ENCODE measurements around the gene TPBG. TPM values are rescaled to one million over a fixed set of nuclear protein-coding genes. Genes with fewer than 3 reads are reported as not detected.

TPBG gene, protein sequence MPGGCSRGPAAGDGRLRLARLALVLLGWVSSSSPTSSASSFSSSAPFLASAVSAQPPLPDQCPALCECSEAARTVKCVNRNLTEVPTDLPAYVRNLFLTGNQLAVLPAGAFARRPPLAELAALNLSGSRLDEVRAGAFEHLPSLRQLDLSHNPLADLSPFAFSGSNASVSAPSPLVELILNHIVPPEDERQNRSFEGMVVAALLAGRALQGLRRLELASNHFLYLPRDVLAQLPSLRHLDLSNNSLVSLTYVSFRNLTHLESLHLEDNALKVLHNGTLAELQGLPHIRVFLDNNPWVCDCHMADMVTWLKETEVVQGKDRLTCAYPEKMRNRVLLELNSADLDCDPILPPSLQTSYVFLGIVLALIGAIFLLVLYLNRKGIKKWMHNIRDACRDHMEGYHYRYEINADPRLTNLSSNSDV
- 24.7 and 33.2 TPM in 2 replicates for total RNA-seq (2014; rRNA removed; shearing (Covaris generic))

DNA sequence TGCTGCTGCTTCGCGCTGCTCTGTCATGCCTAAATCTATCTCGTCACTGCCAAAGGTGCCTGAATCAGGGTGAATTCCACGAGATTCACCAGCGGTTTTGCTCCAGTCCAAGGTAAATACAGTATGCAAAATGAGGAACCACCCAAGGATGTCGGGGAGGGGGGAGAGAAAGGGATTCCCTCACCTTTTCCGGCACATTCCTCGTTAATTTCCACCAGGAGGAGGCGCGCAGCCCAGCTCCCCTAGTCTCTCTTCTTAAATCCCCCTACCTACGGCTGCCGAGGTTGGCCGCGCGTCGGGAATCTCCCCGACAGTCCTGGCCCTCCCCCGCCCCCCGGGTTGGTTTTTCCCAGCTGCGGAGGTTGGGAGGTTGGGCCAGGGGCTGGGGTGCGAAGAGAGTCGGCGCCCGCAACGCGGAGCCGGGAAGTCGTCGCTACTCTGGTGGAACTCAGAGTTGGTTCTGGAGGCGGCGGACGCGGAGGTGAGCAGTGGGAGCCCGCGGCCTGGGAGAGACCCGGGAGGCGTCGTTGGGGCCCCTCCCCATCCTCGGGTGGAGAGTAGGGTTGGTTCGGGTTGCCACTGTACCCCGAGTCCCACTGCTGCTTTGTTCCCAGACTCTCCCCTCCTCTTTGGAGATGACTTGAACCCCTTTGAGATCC is at the start of gene TPBG:
Gene TPBG, plus strand, starts transcription at position 390 of the 659 bp plus-strand sequence. CDS start 1,145 bp downstream, outside the sequence.
- peak; percentile 83 for DNase-seq (ENCODE audit: low read depth)

DNA sequence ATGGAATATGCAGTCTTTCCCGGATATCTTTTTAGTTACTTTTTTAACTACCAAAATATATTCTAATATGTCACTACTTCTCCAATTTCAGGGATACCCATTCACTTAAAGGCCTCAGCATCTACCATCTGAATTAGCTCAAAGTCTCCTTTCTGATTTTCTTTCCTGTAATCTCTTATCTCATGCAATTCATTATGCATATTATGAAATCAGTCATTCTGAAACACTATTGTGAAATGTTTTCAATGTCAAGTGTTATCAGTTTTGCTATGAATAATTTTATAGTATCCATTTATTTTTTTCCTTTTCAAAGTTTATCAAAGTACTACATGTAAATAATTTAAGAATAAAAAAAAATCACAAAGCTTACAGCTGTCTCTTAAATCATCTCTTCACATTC is 41.2 kb upstream of the TPBG start:
- no peak for DNase-seq (ENCODE audit: low read depth)

DNA sequence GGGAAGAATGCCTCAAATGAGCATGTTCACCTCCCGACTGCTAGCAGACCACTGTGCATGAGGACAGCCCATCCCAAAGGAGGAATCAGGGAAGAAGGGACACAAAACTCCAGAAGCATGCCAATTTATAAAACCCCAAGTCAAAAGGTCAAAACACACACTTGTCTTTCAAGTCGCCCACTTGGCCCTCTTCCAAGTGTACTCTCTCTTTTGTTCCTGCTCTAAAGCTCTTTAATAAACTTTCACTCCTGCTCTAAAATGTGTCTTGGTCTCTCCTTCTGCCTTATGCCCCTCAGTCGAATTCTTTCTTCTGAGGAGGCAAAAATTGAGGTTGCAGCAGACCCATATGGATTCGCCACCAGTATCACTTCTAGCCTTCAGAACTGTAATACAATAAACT is 33.9 kb upstream of the TPBG start:
- DNase-seq (ENCODE audit: low read depth): no peak

DNA sequence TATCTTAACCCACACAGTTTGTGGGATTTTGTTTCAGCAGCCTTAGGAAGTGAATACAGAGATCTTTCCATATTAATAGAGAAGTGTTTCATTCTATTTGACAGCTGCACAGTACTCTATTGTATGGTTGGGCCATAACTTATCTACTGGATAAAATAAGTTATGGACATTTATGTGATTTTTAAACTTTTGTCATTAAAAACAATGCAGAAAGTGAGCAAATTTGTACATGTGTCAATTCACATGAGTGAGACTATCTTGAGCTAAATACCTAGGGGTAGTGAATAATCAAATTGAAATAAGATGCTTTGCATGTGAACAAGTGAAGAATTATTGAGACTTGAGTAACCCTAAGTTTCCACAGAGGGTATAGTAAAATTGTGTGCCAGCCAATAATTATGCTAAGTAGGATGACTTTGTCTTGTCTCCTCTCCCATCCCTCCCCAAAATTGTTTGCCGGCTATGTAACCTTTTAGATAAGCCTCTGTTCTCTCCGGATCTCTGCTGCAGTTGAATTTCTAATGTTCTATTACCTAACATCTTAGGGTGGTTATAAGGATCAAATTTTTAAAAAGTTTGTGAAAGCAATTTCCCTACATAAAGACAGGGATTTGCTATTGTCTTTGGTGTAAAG is 33.3 kb upstream of the TPBG start:
- no peak for DNase-seq (ENCODE audit: low read depth)

DNA sequence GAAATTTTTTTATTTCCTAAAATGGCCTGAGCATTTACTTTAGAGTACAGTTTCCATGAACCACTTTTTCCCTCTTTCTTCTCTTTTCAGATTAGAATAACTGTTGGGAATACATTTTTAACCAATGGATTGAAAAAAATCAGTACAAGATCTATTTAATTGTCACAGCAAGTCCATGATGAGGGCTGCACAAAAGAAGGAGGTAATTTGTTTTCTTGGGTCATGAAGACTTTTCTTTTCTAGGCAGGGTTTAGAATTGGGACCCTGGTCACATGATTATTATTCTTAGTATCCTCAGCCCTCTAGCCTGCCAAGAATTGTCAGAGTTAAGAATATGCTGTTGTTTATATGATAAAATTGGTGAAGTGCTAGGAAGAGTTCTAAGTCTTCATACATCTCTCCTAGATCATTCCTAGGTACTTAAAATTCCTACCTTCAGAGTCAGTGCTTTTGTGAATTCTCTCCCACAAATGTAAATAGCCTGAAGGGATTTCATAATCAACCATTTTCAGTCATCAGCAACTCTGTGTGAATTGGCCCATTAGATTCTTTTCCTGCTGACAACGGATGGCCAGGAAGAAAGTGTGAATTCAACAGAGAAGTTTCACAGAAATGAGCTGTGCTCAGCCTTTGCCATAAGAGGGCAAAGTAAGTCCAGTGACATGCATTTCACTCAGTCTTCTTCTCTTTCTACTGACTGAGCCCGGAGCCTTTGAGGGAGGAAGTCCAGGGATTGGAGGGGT is 32.4 kb upstream of the TPBG start:
- peak; percentile 76 for DNase-seq (ENCODE audit: low read depth)

DNA sequence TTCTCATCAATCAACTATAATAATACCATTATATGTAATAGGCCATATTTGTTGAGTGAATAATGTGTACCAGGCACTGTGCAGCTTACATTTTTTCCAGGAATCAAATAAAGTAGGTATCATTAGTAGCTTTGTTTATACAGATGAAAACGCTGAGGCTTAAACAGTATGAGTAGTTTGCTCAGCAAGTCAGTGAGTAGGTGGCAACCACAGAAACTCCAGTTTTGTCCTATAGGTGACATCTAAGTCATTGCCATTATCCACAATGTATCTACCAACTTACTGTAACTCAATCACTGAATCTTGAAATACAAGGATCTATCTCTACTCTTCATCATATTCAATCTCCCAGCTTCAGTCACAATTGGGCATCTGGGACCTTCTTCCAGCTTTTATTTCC is 29.8 kb upstream of the TPBG start:
- DNase-seq (ENCODE audit: low read depth): no peak

DNA sequence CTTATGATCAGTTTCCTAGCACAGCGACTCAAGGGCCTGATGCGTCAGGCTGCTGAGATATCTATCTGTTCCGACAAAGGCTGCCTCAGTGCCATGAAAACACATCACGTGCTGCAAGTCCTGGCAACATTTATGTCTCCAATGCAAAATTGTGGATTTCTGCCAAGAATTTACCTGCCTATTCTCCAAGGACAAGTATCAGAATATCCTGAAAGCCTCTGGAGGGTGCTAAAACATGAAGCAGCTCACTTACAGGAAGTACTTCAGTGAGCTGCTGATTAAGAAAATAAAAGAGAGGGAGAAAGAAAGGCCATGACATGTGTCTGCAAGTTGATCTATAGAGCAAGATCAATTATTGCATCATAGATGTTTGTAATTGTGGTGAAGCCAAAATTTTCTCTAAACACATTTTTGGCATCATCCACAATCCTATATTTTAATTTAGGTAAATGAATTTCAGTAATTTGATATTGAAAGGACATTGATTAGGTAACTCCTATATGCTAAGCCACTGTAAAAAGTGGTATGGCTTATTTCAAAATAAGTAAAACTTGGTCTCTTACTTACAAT is 25.8 kb upstream of the TPBG start:
- DNase-seq (ENCODE audit: low read depth): no peak

DNA sequence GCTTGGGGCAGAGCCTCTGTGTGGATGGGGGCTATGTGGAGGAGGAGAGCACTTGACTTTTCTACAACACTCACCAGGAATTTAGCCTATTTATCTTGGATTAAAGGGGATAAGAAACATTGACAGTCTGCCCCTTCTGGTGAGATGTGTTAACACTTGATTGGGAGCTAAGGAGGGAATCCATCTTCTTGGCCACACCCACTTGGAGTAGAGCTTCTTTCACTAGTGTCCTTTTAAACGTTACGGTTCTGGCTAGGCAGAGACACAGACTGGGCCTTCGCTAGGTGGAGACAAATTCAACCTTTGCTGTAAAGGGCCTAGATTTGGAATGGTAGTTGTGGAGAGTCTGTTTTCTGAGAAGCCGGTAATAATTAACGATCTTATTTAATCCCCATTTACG is 15.5 kb upstream of the TPBG start:
- peak; percentile 6 for DNase-seq (ENCODE audit: low read depth)

DNA sequence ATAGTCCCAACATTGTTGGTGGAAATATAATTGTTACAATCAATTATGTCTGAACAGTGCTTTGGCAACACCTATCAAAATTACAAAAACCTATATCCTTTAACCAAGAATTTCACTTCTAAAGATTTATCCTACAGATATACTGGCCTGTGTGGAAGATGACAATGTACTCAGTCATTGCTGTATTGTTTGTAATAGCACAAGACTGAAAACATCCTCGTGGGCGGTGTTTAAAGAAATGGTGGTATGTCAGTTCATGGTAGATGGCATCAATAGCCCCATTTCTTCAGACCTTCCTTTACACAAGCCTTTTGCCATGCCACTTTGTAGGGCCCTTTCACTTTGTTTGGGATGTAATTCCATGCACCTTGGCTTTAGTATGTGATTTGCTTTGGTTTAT is 9.8 kb upstream of the TPBG start:
- no peak for DNase-seq (ENCODE audit: low read depth)

DNA sequence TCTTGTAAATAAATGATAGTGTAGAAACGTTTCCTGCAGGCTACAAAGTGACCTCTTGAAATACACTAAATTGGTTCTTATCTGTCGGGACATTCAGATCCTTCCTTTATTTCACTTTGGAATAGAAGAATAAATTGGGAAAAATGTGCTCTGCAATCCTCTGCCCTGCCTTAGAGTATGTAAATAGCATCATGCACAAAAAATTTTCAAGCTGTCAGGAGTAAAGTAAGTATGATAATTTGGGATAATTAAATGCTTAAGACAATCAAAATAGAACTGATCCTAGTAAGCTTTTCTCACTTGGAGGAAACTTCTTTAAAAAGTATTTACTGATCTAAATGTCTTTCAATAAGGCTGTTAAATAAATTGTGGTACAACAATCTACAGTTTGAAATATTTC is 3.1 kb upstream of the TPBG start:
- DNase-seq (ENCODE audit: low read depth): no peak

DNA sequence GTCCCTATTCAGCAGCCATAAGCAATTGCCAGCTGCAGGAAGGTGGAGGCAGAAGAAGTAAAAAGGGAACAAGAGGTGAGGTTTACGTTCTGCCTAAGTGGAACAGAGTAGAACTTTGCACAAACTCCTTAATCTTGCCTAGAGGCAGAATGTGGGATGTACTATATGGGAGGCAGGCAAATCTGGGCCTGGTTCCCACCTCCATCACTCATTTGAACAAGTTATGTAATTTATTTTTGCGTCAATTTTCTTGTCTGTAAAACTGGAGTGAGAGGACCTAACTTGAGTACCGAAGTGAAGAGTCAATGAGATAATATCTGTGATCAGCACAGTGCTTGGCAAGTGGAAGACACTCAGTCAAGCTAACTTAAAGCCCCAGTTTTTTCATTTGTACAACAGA is 2.0 kb upstream of the TPBG start:
- DNase-seq (ENCODE audit: low read depth): no peak

DNA sequence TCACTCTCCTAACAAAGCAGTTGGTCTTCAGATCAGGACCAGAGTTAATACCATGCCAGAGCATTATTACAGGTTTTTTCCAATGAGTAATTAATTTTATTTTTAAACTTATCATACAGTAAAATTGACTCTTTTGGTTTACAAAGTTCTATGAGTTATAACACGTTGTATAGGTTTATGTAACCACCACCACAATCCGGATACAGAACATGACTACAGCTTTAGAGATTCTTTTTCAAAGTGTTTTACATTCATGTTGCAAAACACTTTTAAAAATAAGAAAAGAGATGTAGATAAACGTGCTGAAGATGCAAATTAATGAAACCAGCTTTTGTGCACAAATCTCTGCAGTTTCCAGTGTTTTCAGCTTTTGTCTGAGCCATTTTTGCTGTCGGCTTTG is 1.5 kb upstream of the TPBG start:
- no peak for DNase-seq (ENCODE audit: low read depth)

DNA sequence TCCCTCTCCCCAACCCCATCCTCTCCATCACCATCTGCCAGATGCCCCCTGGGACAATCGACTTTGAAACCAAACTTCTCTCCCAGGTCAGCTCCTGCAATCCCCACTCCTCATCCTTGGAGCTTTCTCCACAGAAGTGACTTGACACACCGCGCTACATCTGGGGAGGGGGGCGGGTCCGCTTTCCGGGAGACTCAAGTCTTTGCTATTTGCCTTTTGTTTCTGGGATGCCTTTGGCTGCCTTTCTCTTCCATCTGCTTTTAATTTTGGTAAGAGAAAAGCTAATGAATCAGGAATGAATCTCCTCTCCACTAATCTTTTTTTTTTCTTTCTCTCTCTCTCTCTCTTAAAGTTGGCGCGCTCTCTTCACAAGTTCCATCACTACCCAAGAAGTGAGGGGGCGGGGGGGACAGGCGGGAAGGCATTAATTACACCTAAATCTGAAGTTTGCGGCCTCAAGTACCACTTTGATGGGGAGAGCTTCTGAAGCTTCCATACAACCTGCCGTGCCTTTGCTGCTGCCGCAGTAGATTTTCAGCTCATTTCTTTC is 664 bp upstream of the TPBG start:
- peak; percentile 69 for DNase-seq (ENCODE audit: low read depth)

DNA sequence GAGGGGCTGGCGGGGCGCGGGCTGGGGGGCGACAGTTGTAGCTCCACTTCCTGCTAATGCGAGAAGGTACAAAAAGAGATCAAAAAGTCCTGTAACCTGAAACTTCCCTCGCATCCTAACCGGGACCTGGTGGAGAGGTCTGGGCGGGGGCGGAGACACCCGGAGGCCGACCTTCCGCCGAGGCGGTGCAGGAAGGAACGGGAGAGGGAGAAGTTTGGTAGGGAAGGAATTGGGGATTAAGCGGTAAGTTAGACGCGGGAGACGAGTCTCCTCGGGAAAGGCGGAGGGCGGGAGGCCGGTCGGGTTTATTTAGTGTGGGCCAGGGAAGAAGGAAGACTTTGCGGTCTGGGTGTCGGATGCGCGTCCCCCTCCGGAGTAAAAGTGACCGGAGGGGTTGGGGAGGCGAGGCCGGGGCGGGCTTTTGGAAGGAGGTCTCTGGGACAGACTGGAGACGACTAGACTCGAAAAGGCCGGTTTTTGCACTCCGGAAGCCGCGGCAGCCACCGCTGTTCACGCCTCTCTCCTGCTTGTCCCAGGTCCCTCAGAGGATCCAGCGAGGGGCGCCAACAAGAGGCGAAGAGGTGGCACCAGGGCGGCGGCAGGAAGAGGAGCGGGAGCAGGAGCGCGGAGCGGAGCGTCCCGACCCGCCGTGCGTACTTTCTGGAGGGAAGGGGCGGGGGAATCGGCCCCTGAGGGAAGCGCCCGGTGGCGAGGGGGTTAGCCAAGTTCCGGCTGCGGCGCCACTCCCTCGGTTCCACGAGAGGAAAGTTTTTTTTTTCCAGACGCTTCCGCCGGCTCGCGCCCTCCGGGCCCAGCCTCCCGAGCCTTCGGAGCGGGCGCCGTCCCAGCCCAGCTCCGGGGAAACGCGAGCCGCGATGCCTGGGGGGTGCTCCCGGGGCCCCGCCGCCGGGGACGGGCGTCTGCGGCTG is 734 bp downstream of the TPBG start:
- peak; percentile 79 for DNase-seq (ENCODE audit: low read depth)

DNA sequence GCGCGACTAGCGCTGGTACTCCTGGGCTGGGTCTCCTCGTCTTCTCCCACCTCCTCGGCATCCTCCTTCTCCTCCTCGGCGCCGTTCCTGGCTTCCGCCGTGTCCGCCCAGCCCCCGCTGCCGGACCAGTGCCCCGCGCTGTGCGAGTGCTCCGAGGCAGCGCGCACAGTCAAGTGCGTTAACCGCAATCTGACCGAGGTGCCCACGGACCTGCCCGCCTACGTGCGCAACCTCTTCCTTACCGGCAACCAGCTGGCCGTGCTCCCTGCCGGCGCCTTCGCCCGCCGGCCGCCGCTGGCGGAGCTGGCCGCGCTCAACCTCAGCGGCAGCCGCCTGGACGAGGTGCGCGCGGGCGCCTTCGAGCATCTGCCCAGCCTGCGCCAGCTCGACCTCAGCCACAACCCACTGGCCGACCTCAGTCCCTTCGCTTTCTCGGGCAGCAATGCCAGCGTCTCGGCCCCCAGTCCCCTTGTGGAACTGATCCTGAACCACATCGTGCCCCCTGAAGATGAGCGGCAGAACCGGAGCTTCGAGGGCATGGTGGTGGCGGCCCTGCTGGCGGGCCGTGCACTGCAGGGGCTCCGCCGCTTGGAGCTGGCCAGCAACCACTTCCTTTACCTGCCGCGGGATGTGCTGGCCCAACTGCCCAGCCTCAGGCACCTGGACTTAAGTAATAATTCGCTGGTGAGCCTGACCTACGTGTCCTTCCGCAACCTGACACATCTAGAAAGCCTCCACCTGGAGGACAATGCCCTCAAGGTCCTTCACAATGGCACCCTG is 1.6 kb downstream of the TPBG start:
- DNase-seq (ENCODE audit: low read depth): peak; percentile 46

DNA sequence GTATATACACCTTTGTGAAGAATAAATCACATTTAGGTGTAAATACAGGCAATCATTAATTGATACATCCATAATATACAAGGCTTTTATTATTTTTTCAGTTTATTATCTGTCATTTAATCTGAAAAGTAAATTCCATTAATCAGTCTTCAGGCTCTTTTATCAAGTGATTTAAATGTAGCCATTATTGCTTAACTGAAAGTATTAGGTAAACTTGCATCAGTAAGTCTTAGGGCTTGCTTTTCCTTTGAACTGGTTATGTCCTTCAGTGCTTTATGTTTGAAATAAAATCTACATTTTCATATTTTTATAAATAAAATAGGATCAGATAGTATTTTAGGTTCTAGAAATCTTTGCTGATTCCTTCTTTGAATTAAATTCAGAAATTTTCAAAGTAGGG is 4.1 kb downstream of the TPBG start:
- no peak for DNase-seq (ENCODE audit: low read depth)

DNA sequence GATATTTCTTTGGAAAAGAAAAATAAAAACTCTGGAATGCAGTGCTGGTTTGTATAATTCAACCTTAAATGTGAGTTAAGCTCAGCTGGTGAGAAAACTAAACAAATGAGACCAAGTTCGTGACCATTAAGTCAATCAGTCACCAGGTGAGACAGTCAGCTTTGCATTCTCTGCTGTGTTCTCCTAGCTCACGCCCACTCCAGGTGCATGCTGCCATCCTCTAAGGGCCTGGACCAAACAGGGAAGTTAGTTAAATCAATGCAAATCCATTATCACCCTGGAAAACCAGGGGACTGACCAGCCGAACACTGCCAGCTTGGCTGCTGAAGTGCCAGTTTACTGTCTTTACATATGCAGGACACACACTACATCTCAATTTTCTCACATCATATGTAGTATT is 7.2 kb downstream of the TPBG start:
- DNase-seq (ENCODE audit: low read depth): no peak

DNA sequence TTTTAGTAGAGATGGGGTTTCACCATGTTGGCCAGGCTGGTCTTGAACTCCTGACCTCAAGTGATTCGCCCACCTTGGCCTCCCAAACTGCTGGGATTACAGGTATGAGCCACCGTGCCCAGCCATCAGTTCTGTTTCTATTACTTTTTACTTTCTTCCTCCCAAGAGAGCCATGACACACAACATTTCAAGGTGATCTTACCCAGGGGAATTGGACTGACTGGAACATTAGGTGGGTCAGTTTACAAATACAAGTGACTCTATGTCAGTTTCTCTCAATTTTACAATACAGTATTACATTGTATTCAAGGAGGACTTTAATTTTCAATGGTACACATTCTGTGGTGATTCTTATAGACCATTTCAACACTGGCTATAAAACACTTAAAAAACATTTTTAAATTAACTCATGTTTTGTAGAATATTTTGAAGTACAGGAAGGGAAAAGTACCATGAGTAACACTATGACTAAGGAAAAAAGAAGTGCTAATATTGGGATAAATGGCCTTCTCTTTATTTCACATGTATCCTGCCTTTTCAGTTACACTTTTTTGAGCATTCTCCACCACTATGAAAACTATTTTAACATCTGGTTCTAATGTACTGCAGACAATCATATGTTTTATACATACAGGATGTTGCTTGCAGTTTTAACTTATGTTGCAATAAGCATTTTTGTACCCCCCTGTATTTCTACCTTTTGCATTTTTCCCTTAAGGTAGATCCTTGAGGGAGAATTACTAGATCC is 8.4 kb downstream of the TPBG start:
- DNase-seq (ENCODE audit: low read depth): no peak

DNA sequence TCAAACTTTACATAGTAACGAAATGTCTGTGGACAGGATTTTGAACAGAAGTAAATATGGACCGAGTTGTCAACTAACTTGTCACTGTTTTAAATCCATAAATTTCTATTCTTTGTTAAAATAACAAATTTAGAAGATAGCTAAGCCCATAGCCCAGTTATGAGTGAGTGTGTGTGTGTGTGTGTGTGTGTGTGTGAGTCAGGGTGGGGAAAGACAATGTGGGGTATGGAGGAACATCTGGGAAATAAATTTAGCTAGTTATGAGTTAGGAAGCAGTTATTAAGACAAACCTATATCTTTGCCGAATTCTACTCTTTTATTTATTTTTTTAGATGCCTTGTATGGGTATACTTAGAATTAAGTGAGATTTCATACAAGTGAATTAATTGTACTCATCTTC is 9.0 kb downstream of the TPBG start:
- no peak for DNase-seq (ENCODE audit: low read depth)

Data from Daoy (cell line).